Mesenchymal stem cell (in vitro differentiated cells and primary cell): ENCODE measurements around the gene PSMG4.

Source experiments
- DNase-seq: peaks from one replicate; pipeline ENCODE4 v3.0.0-alpha.2; 2013
- H2AFZ ChIP-seq: one replicate; pipeline ENCODE4 v1.6.1; 2013; ENCODE audit warnings: low read depth, mild to moderate bottlenecking, control low read depth, inconsistent platforms, low read length, moderate library complexity
- H2AK5ac ChIP-seq: 2 replicates; pipeline ENCODE4 v1.6.1; 2013; ENCODE audit warnings: low read length, moderate library complexity, mild to moderate bottlenecking, inconsistent platforms; ENCODE audit not compliant: severe bottlenecking
- H2BK120ac ChIP-seq: one replicate; pipeline ENCODE4 v1.6.1; 2013; ENCODE audit warnings: low read depth, mild to moderate bottlenecking, inconsistent platforms, low read length, moderate library complexity
- H2BK12ac ChIP-seq, 2 experiments: one replicate each; pipeline ENCODE4 v1.6.1; 2013; ENCODE audit warnings: inconsistent platforms in 2 of 2, low read length in 2 of 2, mild to moderate bottlenecking in 2 of 2, moderate library complexity in 2 of 2, control low read depth in 1 of 2
- H2BK15ac ChIP-seq: one replicate; pipeline ENCODE4 v1.6.1; 2013; ENCODE audit warnings: mild to moderate bottlenecking, low read depth, inconsistent platforms; ENCODE audit not compliant: poor library complexity, severe bottlenecking
- H2BK5ac ChIP-seq: 2 replicates; pipeline ENCODE4 v1.6.1; 2013; ENCODE audit warnings: low read depth, mild to moderate bottlenecking, low read length, control low read depth, inconsistent platforms; ENCODE audit not compliant: poor library complexity, severe bottlenecking
- H3K14ac ChIP-seq, 2 experiments: one replicate each; pipeline ENCODE4 v1.6.1; 2013; ENCODE audit warnings: inconsistent platforms in 2 of 2, low read length in 2 of 2, control low read depth in 1 of 2, mild to moderate bottlenecking in 1 of 2, moderate library complexity in 1 of 2
- H3K18ac ChIP-seq, 2 experiments: one replicate each; pipeline ENCODE4 v1.6.1; 2013; ENCODE audit warnings: inconsistent platforms in 2 of 2, low read length in 2 of 2, control low read depth in 1 of 2, low read depth in 1 of 2, mild to moderate bottlenecking in 1 of 2
- H3K23ac ChIP-seq, 2 experiments: one replicate each; pipeline ENCODE4 v1.6.1; 2013; ENCODE audit warnings: inconsistent platforms in 2 of 2, low read length in 2 of 2, mild to moderate bottlenecking in 2 of 2, moderate library complexity in 2 of 2, control low read depth in 1 of 2
- H3K27ac ChIP-seq: 2 replicates; pipeline ENCODE4 v1.5.1; 2013; ENCODE audit warnings: mild to moderate bottlenecking, moderate library complexity, low read length, control low read depth, inconsistent platforms; ENCODE audit not compliant: poor library complexity, severe bottlenecking
- H3K27me3 ChIP-seq, 2 experiments: 2 replicates each; pipeline versions ENCODE4 v1.6.1 to v1.7.0; 2013; ENCODE audit warnings: low read length in 2 of 2, mild to moderate bottlenecking in 2 of 2, moderate library complexity in 2 of 2, control low read depth in 1 of 2, inconsistent platforms in 1 of 2; ENCODE audit not compliant: control insufficient read depth in 1 of 2, insufficient read depth in 1 of 2
- H3K36me3 ChIP-seq, 2 experiments: 2 replicates each; pipeline versions ENCODE4 v1.6.1 to v1.7.0; 2013; ENCODE audit warnings: low read length in 2 of 2, control low read depth in 1 of 2, inconsistent platforms in 1 of 2, low read depth in 1 of 2, mild to moderate bottlenecking in 1 of 2; ENCODE audit not compliant: insufficient read depth in 2 of 2, control insufficient read depth in 1 of 2
- H3K4ac ChIP-seq, 2 experiments: one replicate each; pipeline ENCODE4 v1.6.1; 2013; ENCODE audit warnings: inconsistent platforms in 2 of 2, low read length in 2 of 2, mild to moderate bottlenecking in 2 of 2, moderate library complexity in 2 of 2, control low read depth in 1 of 2, low read depth in 1 of 2
- H3K4me1 ChIP-seq: 2 replicates; pipeline ENCODE4 v1.6.1; 2013; ENCODE audit warnings: low read depth, low read length, control low read depth; ENCODE audit not compliant: control insufficient read depth, insufficient read depth
- H3K4me2 ChIP-seq: 2 replicates; pipeline ENCODE4 v1.6.1; 2013; ENCODE audit warnings: low read length, mild to moderate bottlenecking, inconsistent platforms; ENCODE audit not compliant: poor library complexity, severe bottlenecking
- H3K4me3 ChIP-seq, 2 experiments: 2 replicates each; pipeline versions ENCODE4 v1.5.1 to v1.7.0; 2013; ENCODE audit warnings: low read length in 2 of 2, mild to moderate bottlenecking in 2 of 2, control low read depth in 1 of 2, low read depth in 1 of 2; ENCODE audit not compliant: insufficient read depth in 1 of 2
- H3K79me1 ChIP-seq: replicated peaks from 2 replicates; pipeline ENCODE4 v1.6.1; 2013; ENCODE audit warnings: mild to moderate bottlenecking, control low read depth, low read length, inconsistent platforms; ENCODE audit not compliant: poor library complexity, severe bottlenecking
- H3K9ac ChIP-seq: 2 replicates; pipeline ENCODE4 v1.7.0; 2013; ENCODE audit warnings: mild to moderate bottlenecking, low read length, moderate library complexity
- H3K9me3 ChIP-seq: 2 replicates; pipeline ENCODE4 v1.7.0; 2013; ENCODE audit warnings: mild to moderate bottlenecking, low read length; ENCODE audit not compliant: control insufficient read depth
- H4K8ac ChIP-seq: one replicate; pipeline ENCODE4 v1.6.1; 2013; ENCODE audit warnings: inconsistent platforms, mild to moderate bottlenecking, low read length, moderate library complexity
- H4K91ac ChIP-seq: one replicate; pipeline ENCODE4 v1.6.1; 2013; ENCODE audit warnings: mild to moderate bottlenecking, low read length, inconsistent platforms
- WGBS: methylation state at CpG from one replicate; pipeline ENCODE4 v1.1.7; 2013; ENCODE audit warnings: mixed read lengths; 5-methylcytosine and 5-hydroxymethylcytosine counted together

PSMG4 gene

DNA sequence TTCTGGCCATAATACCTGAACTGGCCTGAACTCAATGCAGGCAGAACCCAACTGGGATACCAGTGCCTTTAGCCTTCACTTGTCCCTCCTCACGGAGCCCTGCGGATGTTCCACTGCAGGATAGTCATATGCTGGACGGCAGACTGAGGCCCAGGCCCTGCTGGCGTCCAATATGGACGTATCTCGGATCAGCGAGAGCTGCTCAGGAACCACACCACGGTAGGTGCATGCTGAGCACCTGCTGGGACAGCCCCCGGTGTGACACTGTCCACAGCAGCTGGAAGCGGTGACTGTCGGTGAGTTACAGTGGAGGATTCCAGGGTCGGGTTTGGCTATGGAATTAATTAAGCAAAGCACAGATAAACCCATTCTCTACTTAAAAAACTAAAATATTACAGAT, 48.7 kb downstream of the PSMG4 start:
- no peak overlapping the region for H3K18ac ChIP-seq
- H2AFZ ChIP-seq: no peak overlapping the region
- no peak overlapping the region for H2BK15ac ChIP-seq
- no peak overlapping the region for H3K4me2 ChIP-seq
- peaks cover 0 to 14% of the 10 kb centered on the region in 2 experiments for H3K27me3 ChIP-seq
- H3K9me3 ChIP-seq: no peaks in the 10 kb centered on the region
- H3K4me1 ChIP-seq: peaks cover 2% of the 10 kb centered on the region
- H3K4me3 ChIP-seq: no peak overlapping the region
- no peak overlapping the region for H4K91ac ChIP-seq
- H2BK120ac ChIP-seq: no peak overlapping the region
- H2AK5ac ChIP-seq: no peak overlapping the region
- no peak overlapping the region for H2BK5ac ChIP-seq
- H3K79me1 ChIP-seq: no peaks in the 10 kb centered on the region
- peaks cover 0 to 51% of the 10 kb centered on the region in 2 experiments for H3K36me3 ChIP-seq
- WGBS: 84% methylated on average over 9 of the region's 12 CpGs
- H3K27ac ChIP-seq: no peak overlapping the region
- no peak overlapping the region for H4K8ac ChIP-seq
- DNase-seq: no peak
- no peak overlapping the region for H3K14ac ChIP-seq
- H3K4ac ChIP-seq: no peak overlapping the region
- no peak overlapping the region for H3K23ac ChIP-seq
- no peak overlapping the region for H2BK12ac ChIP-seq
- no peak overlapping the region for H3K9ac ChIP-seq

DNA sequence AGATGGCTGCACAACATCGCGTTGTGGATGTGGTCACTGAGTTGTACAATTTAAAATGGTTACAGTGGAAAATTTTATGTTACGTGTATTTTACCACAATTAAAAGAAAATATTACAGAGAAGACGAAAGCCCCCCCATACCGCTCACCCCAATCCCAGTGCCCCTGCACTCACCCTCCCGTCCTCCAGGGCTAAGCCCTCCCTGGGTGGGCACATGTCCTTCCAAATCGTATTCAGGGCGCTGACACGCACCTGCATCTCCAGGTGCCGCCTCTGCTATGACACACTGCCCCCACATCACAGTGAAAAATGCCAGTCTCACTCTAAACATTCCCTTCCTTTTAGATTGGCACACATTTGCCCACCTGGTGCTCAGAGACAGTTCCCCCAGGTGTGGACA, 49.4 kb downstream of the PSMG4 start:
- no peak overlapping the region for H3K23ac ChIP-seq
- H3K4me1 ChIP-seq: peaks cover 2% of the 10 kb centered on the region
- H3K27me3 ChIP-seq: peaks cover 0 to 19% of the 10 kb centered on the region in 2 experiments
- peaks cover 0 to 51% of the 10 kb centered on the region in 2 experiments for H3K36me3 ChIP-seq
- no peak overlapping the region for H2AK5ac ChIP-seq
- H4K8ac ChIP-seq: no peak overlapping the region
- H4K91ac ChIP-seq: no peak overlapping the region
- no peak overlapping the region for H3K4ac ChIP-seq
- no peak overlapping the region for H2BK15ac ChIP-seq
- no peak for DNase-seq
- H3K27ac ChIP-seq: no peak overlapping the region
- no peaks in the 10 kb centered on the region for H3K79me1 ChIP-seq
- H3K14ac ChIP-seq: no peak overlapping the region
- WGBS: 88% methylated on average over 10 of the region's 10 CpGs
- H3K9me3 ChIP-seq: no peaks in the 10 kb centered on the region
- no peak overlapping the region for H2BK5ac ChIP-seq
- no peak overlapping the region for H2AFZ ChIP-seq
- H2BK120ac ChIP-seq: no peak overlapping the region
- H2BK12ac ChIP-seq: no peak overlapping the region
- H3K18ac ChIP-seq: no peak overlapping the region
- H3K9ac ChIP-seq: no peak overlapping the region
- no peak overlapping the region for H3K4me2 ChIP-seq
- no peak overlapping the region for H3K4me3 ChIP-seq

DNA sequence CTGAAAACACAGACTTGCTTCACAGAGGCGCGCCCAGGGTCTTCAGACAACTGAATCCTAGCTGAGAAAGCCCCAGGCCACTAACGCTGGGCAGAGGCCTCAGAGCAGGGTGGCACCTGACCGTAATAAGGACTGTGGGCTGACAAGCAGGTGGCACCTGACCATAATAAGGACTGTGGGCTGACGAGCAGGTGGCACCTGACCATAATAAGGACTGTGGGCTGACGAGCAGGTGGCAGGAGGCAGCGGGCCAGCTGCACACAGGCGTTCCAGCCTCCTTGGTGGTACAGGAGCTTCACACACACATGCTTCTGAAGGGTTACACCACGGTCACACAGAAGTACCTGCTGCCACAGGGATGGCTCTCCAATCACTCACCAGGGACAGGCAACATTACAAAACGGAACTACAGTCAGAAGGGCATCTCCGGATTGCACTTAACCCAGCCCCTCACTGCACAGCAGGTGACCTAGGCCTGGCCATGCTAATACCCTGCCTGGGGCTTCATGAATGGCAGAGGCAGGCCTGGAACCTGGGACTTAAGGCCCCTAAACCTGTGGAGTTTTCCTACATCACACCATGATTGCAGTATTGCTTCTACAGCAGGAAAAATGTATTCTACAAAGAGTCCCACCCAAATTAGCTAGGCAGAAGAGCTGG, 50.8 kb downstream of the PSMG4 start:
- no peak overlapping the region for H3K4me3 ChIP-seq
- H2BK120ac ChIP-seq: no peak overlapping the region
- H4K8ac ChIP-seq: no peak overlapping the region
- H4K91ac ChIP-seq: no peak overlapping the region
- H3K27me3 ChIP-seq: peaks cover 0 to 18% of the 10 kb centered on the region in 2 experiments
- H2BK12ac ChIP-seq: no peak overlapping the region
- no peak overlapping the region for H2BK5ac ChIP-seq
- H3K36me3 ChIP-seq: peaks cover 0 to 48% of the 10 kb centered on the region in 2 experiments
- no peak overlapping the region for H3K27ac ChIP-seq
- H2AK5ac ChIP-seq: no peak overlapping the region
- H2AFZ ChIP-seq: no peak overlapping the region
- H3K23ac ChIP-seq: no peak overlapping the region
- H3K4me2 ChIP-seq: no peak overlapping the region
- no peak overlapping the region for H3K14ac ChIP-seq
- no peak overlapping the region for H3K4ac ChIP-seq
- 91% methylated on average over 11 of the region's 11 CpGs for WGBS
- H3K9me3 ChIP-seq: no peaks in the 10 kb centered on the region
- DNase-seq: no peak
- H3K9ac ChIP-seq: no peak overlapping the region
- no peaks in the 10 kb centered on the region for H3K79me1 ChIP-seq
- H3K4me1 ChIP-seq: peaks cover under 1% of the 10 kb centered on the region
- no peak overlapping the region for H3K18ac ChIP-seq
- no peak overlapping the region for H2BK15ac ChIP-seq

GRCh38 chr6:3310051-3310448, 51.3 kb downstream of the PSMG4 start:
- no peak overlapping the region for H2BK120ac ChIP-seq

More at GRCh38 chr6:3310051-3310448, 51.3 kb downstream of the PSMG4 start:
- H4K8ac ChIP-seq: no peak overlapping the region
- H3K79me1 ChIP-seq: no peaks in the 10 kb centered on the region
- H3K9me3 ChIP-seq: no peaks in the 10 kb centered on the region
- no peak overlapping the region for H2BK15ac ChIP-seq
- no peaks in the 10 kb centered on the region for H3K4me1 ChIP-seq
- 86% methylated on average over 5 of the region's 6 CpGs for WGBS
- no peak overlapping the region for H3K4me3 ChIP-seq
- no peak overlapping the region for H3K14ac ChIP-seq
- no peak overlapping the region for H2BK12ac ChIP-seq
- H3K36me3 ChIP-seq: peaks cover 0 to 47% of the 10 kb centered on the region in 2 experiments
- no peak overlapping the region for H3K4me2 ChIP-seq
- no peak overlapping the region for H2BK5ac ChIP-seq
- H3K4ac ChIP-seq: no peak overlapping the region
- no peak overlapping the region for H3K9ac ChIP-seq
- H3K27ac ChIP-seq: no peak overlapping the region
- H3K23ac ChIP-seq: no peak overlapping the region
- H3K18ac ChIP-seq: no peak overlapping the region
- H4K91ac ChIP-seq: no peak overlapping the region
- DNase-seq: no peak
- no peak overlapping the region for H2AFZ ChIP-seq
- peaks cover 0 to 14% of the 10 kb centered on the region in 2 experiments for H3K27me3 ChIP-seq
- no peak overlapping the region for H2AK5ac ChIP-seq
